HG03558 (cell line): ENCODE measurements around the gene ISL1.

Source experiments
- ATAC-seq: cut with Tn5 transposase; IDR thresholded peaks from one replicate; pipeline ENCODE4 v1.9.1; 2021; ENCODE audit warnings: moderate number of reproducible peaks; ENCODE audit not compliant: unreplicated experiment; ENCODE audit errors: extremely low read depth

Gene ISL1

DNA sequence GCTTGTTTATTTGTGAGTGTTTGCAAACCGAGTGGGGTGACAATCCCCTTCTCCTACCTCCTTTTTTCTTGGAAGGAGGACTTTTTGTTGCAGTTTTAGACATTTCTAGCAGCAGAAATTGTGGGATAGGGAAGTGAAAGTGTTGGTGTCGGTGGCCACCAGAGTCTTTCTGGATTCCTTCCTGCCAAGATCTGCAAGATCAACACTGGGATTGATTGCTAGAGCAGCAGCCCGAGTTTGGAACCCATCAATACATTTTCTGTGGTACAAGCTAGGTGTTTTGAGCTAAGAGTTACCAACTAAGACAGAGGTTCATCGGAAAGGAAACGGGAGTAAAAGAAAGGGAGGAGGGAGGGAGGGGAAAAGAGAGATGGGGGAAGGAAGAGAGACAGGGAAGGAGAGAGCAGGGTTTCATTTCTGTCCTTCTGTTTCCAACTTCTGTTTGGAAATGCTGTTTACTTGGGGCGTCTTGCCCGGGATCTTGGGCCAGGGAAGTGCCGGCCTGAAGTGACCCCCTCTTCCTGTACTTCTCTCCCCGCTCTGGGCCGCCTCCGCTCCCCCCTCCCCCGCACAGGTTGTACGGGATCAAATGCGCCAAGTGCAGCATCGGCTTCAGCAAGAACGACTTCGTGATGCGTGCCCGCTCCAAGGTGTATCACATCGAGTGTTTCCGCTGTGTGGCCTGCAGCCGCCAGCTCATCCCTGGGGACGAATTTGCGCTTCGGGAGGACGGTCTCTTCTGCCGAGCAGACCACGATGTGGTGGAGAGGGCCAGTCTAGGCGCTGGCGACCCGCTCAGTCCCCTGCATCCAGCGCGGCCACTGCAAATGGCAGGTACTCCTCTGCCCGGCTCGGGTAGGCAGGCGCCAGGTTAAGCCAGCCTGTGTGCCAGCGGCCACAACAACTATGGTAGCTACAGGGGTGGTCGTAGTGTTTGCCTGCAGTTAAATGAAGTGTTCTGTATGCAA lies 4.0 kb downstream of the ISL1 start:
- no peak for ATAC-seq

DNA sequence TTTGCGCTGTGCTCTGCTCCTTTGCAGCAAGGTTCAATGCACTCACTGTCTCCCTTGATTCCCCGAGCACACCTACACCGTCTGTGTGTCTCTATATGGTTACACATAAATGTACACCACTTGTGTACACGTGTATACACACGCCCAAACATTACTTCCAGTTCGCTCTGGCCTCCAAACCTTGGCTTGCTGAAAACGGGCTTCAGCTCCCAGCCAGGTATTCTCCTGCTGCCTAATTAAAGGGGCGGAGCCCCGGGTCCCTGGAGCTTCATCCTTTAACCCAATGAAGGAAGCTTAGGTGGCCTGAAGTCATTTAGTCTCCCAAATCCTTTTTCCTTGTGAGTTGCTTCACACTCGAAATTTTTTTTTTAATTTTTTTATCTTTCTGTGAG lies 4.6 kb downstream of the ISL1 start:
- no peak for ATAC-seq

DNA sequence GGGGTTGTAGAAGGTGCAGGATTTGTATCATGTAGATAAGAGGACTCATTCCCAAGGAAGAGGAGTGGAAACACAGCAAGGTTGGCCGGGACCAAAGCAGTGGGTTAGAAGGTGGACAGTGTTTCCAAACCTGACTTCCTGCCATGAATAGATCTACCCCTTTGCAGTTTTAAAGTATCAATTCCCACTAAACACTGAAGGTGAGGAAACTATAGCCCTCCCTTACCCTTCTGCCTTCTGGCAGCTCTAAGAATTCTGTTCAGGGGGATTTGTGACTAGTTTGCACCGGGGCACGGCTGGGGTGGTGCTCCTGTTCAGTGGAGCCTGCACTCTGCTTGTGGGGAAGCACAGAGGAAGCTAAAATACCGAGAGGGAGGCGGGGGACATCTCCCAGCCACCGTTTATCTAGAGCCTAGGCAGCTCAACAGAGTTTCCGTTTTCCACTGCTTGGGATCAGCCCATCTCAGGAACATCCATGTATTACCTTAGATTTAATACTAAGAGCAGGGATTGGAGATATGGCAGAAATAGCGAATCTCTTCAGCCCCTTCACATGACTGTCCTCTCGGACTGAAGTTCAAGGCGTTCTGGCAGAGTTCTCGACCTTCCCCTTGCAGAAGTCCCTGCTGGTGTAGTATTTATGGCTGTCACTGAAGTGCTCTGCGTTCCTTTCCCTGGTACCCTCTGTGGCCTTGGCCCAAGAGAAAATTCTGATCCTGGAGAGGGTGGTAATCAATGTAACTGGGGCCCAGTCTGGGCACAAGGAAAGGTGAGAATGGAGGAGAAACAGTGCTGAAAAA lies 5.4 kb downstream of the ISL1 start:
- ATAC-seq, result no peak

DNA sequence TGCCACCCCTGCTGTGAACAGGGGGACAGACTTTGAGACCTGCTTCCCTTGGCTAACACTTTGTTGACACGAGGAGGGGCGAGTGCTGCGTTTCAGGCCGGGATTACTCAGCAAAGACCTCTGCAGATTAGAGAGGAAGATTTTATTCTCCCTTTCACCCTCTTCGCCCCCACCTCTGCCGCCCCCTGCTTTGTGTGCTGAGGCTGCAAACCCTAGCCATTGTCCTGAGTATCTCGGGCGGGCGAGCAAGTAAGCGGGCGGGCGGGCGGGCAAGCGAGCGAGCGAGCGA lies 6.0 kb downstream of the ISL1 start:
- no peak for ATAC-seq

DNA sequence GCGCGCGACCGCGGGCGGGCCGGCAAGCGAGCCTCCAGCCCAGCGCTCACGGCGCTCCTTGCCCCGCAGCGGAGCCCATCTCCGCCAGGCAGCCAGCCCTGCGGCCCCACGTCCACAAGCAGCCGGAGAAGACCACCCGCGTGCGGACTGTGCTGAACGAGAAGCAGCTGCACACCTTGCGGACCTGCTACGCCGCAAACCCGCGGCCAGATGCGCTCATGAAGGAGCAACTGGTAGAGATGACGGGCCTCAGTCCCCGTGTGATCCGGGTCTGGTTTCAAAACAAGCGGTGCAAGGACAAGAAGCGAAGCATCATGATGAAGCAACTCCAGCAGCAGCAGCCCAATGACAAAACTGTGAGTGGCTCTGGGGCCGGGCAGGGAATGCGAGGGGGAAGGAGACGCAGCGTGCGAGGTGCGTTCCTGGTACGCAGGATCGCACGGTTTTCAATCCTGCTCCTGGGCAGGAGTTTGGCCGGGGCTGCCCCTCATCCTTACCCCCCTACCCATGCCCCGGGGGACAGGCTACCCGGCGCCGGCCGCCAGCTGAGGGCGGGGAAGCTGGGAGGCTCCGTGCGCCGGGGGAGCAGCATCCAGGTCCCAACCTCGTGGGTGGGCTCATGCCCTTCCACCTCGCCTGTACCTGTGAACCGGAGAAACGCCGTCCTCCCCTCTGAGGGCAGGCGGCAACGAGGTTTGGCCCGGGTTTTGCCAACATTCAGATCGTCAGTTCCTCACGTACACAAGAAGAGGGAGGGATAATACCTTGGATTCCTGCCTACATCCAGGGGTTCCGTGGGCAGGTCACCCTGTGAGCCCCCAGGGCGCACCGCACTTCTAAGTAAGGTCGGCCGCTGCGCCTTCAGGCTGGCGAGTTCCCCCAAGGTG lies 6.6 kb downstream of the ISL1 start:
- ATAC-seq, result no peak

DNA sequence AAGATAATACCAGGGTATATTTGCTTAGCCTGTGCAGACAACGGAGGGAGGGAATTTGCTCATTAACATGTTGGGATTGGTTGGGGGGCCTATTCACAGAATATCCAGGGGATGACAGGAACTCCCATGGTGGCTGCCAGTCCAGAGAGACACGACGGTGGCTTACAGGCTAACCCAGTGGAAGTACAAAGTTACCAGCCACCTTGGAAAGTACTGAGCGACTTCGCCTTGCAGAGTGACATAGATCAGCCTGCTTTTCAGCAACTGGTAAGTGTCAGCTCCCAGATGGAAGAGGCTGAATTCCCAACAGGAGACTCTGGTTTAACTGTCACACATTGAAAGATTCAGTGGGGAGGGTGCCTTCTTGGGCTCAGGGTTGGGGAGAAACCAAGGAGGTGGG lies 7.9 kb downstream of the ISL1 start:
- no peak for ATAC-seq

DNA sequence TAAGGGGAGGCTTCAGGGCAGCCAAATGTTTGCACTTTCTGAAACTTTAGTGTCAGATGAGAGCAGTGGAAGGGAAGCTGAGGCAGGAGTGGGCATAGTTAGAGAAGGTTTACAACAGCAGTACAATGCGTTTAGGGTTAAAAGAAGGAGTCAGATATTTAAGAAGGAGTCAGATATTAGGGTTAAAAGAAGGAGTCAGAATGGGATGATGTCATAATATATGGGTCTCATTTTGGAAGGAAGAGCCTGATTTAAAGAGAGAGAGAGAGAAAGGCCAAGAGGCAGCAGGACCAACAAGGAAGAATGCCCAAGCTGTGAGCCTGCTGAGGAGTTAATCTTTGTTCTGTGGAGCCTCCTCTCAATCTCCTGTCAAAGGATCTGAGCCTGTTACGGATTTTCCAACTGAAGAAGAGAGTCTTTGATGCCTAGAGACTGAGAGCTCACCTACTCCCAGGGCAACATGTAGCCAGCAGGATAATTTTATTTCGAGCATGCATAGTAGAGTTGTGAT lies 9.5 kb downstream of the ISL1 start:
- ATAC-seq, result no peak

DNA sequence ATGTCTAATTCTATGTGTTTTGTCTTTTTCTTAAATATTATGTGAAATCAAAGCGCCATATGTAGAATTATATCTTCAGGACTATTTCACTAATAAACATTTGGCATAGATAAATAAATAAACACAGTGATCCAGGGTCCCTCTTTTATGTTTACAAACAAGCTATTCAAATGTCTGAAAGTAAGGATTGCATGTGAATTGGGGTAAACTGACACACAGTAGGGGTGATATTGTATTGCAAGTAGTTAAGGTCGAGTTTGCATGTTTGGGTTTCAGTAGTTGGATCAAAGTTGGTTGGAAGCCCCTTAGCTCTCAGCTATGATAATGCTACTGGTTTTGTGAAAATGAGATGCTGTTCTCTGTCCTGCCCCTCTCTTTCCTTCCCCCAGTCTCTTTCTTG lies 11.4 kb downstream of the ISL1 start:
- ATAC-seq, result no peak

DNA sequence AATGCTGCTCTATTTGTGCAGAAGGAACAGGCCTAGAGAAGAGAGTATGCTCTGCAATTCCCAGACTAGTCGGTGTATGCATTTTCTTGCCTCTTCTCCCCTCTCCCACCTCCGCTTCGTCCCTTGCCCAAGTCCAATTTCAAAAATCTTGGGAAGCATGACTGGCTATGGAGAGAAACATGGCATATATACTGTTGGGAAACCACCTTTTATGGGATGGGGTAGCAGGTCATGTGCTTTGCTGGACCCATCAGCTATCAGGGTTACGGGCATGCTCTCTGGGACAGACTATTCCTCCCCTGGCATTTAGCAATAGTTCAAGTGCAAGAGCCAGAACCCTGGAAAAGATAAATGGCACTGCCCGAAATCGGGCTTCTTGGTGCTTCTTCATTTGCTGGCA lies 12.0 kb downstream of the ISL1 start:
- ATAC-seq, result no peak

DNA sequence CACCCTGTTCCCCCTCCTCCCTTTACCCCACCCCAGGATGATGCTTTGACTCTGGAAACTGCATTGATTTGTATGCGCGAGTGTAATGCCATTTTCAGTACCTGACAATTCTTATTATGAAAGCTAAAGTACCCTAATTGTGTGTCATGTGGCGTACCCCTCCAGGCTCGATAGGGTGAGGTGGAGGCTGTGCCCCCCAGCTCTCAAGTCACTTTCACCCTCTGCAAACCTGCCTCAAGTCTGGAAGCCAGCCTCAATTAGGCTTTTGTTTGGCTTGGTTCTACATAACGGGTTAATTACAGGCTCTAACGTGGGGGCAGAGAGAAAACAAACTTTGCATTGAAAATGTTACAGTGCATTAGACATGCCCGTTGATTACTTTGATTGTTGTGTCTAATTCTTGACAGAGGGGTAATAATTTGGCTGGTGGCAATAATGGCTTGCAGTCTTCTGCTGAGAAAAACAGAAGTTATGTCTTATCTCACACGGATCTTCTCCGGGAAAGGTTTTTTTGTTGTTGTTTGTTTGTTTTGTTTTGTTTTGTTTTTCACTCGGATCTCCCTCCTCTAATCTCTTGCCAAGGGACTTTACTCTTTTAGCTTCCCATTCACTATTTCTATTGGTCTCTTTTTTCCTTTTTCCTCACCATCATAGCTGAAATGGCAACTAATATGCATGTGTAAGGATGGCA lies 12.6 kb downstream of the ISL1 start:
- ATAC-seq, result no peak

DNA sequence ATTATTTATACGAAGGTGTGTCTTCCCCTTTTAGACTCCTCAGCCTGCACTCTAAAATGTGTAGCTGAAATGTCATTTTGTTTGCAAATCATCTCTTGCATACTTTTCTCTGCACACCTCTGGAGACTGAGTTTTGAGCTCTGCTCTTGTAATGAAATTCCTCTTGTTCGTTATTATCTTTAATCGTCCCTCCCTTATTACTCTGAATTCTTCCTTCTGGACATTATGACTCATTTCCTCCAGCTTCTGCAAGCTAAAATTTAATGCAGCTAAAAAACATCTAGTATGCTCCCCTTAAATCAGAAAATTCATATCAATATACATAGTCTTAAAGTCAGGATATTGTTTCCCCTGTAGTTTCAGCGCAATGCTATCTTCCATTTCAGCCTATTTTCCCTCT lies 13.5 kb downstream of the ISL1 start:
- no peak for ATAC-seq

DNA sequence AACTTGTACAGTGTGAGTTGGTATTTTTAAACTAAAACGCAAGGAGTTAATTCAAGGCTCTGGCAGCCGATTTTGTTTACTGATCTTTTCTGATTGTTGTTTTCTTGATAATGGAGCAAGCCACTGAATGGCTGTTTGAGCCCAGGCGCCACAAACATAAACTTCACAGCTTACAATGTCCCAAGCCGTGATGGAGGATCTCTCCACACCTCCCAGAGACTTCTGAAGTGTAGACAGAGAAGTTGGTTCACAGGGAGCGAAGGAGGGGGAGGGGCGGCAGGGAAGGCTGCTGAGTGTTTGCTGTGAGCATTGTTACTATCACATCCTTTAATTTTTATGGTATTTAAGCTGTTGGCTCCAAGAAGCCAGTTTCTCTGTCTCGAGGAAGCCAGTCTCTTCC lies 14.7 kb downstream of the ISL1 start:
- ATAC-seq, result no peak

DNA sequence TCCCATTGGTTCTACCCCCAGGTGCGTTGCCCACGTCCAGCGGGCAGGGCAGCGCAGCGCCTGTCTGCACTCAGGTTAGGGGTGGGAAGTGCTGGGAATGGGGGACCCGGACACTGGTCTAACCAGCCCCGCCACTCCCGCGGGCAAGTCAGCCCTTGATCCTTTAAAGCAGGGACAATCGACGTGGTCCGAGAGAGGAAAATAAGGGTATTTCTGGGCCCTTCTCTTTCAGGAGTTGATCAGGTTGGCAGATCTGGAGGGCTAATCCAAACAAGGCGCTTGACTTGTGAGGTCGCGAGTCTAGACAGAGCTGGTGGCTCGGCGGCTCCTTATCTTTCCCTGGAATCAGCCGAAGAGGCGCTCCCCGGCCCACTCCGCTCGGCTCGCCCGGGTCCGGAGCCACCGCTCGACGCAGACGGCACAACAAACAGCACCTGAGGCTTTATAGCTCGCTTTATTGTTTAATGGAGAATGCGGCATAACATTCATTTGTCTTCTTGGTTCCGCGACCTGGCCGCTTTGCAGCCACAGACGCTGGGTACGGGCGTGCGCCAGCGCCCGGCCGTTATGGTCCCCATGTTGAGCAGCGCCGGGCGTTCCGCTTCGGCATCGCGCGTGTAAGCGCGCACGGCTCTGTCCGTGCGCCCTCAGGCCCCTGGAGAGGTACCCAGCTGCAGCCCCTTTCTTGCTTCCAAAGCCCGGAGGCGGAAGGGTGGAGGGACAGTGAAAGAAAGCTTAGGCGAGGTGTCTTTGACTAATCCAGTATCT lies 15.8 kb downstream of the ISL1 start:
- no peak for ATAC-seq

DNA sequence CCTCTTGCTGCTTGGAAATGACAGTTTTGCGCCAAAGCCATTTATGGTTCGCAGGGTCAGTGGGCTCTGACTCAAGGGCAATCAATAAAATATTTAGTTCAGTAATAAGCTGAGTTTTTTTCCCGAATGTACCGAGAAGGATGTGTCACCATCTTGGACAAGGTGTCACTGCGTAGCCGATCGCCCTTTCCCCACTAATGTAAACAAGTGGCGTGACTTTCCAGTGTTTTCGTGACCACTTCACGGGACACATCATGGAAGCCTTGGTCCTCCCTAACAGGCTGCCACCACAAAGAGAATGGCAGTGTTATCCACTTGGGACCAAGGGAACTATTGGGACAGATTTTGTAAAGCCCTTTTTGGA lies 16.4 kb downstream of the ISL1 start:
- no peak for ATAC-seq

DNA sequence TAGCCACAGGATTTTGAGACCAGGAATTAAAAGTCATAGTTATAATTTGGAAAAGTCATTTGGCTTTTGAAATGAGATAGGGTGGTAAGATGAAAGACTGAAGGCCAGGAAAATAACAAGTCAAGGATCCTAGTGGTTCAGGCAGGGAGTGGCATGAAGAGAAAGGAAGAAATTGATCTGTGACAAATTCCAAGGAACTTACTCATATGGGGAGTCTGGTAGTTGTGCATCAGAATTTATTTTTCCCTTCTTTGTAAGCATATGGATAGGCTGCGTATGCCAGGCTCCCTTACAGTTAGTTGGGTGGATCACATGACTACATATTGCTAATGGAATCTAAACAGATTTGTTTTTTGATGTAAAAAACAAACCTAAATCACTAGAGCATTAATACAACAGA lies 21.0 kb downstream of the ISL1 start:
- no peak for ATAC-seq

DNA sequence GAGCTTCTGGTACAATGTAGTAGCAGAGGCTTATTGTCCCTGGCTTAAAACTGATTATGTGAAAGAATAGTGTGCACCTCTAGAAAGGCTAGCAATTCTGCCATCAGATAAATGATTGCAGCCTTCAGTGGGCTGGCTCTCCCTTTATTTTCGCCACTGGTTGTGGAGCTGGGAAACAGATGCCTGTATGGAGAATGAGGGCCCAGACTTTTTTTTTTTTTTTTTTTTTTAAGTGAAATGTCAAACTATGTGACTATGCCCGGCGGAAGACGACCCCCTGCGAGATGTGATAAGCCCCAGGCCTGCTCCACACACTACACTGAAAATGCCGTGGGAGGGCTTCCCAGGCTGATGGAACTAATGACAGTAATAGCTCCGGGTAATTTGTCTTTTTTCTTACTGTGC lies 28.7 kb downstream of the ISL1 start:
- ATAC-seq, result no peak

DNA sequence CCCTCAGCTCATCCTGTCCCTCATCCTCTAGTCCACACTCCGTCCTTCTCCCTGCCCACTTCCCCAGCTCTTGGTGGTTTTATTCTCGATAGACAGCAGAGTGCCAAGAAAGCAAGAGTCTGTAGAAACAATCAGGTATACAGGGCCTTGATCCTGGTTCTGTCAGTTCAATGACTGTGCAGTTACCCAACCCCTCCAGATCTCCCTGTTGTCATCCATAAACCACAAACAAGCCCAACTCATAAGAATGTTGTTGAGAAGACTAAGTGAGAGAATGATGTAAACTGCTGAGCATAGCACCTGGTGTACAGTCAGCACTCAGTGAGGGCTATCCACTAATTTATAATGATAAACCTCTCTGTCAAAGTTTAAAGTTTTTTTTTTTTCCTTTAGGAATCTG lies 31.3 kb downstream of the ISL1 start:
- no peak for ATAC-seq

DNA sequence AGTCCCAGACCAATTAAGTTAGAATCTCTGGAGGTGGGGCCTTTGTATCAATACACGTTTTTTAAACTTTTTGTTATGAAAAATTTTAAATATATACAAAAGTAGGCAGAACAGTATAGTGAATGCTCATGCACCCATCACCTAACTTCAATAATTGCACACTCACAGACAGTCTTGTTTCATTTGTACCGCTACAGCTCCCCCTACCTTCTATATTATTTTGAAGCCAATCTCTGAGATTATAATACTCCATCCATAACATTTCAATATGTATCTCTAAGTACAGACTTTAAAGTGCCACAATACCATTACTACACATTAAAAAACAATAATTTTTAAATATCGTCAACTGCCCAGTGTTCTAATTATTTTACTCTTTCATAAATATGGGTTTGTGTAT lies 32.9 kb downstream of the ISL1 start:
- no peak for ATAC-seq

DNA sequence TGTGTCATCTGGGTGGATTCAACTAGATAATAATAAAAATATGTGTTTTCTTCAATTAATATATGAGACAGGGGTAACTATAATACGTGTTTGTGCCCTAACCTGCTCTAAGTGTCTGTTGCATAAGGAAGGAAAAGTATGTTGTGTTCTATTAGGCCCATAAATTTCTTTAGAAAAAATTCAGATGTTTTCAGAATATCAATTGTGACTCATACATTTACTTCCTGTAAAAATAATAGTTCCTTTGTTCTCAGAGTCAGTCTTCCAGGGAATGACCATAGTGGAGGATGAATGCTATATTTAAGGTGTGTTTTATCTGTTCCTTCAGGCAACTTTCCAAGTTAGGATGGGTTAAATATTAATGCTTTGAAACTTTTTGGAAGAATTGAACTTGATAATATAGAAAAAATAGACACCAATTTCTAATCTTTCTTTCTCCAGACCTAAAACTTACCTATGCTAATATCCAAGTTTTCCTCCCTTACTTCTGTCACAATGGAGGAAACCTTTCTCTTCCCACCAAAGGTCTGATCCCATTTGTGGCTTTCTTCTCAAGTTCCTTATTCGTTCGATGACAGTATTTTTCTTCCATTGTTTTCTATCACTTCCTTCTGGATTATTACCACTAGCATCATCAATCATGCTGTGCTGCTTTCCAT lies 49.9 kb downstream of the ISL1 start:
- ATAC-seq, result no peak
